Measurements from ENCODE around the gene A2M. TPM values are rescaled to one million over a fixed set of nuclear protein-coding genes. Genes with fewer than 3 reads are reported as not detected.

A2M gene
- total RNA-seq, 1 experiment from 2014 or later, result 1.9 TPM

DNA sequence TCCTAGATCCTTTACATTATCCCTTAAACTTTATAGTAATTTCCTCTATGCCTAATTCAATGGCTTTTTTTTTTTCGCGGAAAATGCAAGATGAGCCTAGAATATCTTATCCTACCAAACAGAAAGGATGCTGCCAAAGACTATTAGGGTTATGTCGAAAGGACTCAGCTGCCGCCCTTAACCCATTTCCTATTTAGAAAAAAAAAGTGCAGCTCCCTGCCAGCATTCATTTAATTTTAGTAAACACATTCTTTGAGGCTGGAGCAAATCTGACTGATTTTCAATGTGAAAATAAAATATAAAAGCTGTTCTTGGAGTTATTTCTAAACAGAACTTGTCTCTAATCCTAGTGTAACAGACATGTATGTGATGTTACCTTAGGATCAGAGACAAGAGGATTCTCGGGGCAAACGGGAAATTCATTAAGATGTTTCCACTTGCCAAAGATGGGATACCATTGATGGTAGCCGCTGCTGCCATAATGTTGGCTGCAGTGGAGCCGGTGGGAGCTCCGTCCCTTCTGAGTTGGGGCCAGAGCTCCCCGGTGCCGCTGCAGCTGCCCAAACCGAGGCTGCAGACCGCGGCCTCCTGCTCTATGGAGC is 8.2 kb upstream of the A2M start (continued):
- TF ChIP-seq, protein P1, sequence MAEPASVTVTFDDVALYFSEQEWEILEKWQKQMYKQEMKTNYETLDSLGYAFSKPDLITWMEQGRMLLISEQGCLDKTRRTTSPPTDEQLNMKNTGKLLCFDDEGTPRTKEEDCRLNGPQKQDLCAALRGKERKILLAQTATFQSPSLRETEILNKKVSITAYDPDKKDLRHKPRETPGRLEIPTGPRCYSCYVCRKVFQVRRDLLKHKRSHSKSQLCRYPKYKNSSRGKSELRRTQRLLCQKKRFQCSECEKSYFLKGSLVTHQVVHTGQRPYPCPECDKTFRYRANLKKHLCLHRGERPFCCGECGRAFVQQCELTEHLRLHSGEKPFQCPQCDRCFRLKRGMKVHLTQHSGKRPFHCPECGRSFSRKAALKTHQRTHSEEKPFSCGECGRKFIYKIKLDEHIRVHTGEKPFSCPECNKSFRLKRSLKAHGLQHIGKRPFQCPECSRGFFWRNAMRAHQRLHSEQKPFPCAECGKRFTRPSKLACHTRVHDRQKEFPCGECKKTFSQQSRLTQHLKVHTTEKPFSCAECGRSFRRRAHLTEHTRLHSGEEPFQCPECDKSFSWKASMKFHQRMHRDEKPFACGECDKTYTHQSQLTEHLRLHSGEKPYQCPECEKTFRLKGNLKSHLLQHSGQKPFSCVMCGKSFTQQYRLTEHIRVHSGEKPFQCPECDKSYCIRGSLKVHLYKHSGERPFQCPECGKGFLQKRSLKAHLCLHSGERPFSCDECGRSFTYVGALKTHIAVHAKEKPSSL (CRISPR knock-in tag; conservative IDR thresholded peaks at IDR 0.05), result no peak
- TF ChIP-seq, protein P2, sequence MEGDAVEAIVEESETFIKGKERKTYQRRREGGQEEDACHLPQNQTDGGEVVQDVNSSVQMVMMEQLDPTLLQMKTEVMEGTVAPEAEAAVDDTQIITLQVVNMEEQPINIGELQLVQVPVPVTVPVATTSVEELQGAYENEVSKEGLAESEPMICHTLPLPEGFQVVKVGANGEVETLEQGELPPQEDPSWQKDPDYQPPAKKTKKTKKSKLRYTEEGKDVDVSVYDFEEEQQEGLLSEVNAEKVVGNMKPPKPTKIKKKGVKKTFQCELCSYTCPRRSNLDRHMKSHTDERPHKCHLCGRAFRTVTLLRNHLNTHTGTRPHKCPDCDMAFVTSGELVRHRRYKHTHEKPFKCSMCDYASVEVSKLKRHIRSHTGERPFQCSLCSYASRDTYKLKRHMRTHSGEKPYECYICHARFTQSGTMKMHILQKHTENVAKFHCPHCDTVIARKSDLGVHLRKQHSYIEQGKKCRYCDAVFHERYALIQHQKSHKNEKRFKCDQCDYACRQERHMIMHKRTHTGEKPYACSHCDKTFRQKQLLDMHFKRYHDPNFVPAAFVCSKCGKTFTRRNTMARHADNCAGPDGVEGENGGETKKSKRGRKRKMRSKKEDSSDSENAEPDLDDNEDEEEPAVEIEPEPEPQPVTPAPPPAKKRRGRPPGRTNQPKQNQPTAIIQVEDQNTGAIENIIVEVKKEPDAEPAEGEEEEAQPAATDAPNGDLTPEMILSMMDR (IDR thresholded peaks at IDR 0.05), result no peak
- TF ChIP-seq, protein P3, sequence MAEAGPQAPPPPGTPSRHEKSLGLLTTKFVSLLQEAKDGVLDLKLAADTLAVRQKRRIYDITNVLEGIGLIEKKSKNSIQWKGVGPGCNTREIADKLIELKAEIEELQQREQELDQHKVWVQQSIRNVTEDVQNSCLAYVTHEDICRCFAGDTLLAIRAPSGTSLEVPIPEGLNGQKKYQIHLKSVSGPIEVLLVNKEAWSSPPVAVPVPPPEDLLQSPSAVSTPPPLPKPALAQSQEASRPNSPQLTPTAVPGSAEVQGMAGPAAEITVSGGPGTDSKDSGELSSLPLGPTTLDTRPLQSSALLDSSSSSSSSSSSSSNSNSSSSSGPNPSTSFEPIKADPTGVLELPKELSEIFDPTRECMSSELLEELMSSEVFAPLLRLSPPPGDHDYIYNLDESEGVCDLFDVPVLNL (CRISPR knock-in tag; IDR thresholded peaks at IDR 0.05; ENCODE audit: borderline replicate concordance, low read depth), result no peak
- TF ChIP-seq OVOL2 (CRISPR knock-in tag; IDR thresholded peaks at IDR 0.05; ENCODE audit: borderline replicate concordance) (no peak), CBFB (CRISPR knock-in tag; IDR thresholded peaks at IDR 0.05; ENCODE audit: low read depth) (no peak), IRF2 (CRISPR knock-in tag; IDR thresholded peaks at IDR 0.05; ENCODE audit: borderline replicate concordance, low read depth) (no peak)
- TF ChIP-seq, protein P4, sequence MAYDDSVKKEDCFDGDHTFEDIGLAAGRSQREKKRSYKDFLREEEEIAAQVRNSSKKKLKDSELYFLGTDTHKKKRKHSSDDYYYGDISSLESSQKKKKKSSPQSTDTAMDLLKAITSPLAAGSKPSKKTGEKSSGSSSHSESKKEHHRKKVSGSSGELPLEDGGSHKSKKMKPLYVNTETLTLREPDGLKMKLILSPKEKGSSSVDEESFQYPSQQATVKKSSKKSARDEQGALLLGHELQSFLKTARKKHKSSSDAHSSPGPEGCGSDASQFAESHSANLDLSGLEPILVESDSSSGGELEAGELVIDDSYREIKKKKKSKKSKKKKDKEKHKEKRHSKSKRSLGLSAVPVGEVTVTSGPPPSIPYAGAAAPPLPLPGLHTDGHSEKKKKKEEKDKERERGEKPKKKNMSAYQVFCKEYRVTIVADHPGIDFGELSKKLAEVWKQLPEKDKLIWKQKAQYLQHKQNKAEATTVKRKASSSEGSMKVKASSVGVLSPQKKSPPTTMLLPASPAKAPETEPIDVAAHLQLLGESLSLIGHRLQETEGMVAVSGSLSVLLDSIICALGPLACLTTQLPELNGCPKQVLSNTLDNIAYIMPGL (CRISPR knock-in tag; IDR thresholded peaks at IDR 0.05), result no peak
- TF ChIP-seq, protein P5, sequence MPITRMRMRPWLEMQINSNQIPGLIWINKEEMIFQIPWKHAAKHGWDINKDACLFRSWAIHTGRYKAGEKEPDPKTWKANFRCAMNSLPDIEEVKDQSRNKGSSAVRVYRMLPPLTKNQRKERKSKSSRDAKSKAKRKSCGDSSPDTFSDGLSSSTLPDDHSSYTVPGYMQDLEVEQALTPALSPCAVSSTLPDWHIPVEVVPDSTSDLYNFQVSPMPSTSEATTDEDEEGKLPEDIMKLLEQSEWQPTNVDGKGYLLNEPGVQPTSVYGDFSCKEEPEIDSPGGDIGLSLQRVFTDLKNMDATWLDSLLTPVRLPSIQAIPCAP (CRISPR knock-in tag; IDR thresholded peaks at IDR 0.05), result no peak
- TF ChIP-seq, protein P6, sequence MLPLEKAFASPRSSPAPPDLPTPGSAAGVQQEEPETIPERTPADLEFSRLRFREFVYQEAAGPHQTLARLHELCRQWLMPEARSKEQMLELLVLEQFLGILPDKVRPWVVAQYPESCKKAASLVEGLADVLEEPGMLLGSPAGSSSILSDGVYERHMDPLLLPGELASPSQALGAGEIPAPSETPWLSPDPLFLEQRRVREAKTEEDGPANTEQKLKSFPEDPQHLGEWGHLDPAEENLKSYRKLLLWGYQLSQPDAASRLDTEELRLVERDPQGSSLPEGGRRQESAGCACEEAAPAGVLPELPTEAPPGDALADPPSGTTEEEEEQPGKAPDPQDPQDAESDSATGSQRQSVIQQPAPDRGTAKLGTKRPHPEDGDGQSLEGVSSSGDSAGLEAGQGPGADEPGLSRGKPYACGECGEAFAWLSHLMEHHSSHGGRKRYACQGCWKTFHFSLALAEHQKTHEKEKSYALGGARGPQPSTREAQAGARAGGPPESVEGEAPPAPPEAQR (CRISPR knock-in tag; IDR thresholded peaks at IDR 0.05), result no peak

DNA sequence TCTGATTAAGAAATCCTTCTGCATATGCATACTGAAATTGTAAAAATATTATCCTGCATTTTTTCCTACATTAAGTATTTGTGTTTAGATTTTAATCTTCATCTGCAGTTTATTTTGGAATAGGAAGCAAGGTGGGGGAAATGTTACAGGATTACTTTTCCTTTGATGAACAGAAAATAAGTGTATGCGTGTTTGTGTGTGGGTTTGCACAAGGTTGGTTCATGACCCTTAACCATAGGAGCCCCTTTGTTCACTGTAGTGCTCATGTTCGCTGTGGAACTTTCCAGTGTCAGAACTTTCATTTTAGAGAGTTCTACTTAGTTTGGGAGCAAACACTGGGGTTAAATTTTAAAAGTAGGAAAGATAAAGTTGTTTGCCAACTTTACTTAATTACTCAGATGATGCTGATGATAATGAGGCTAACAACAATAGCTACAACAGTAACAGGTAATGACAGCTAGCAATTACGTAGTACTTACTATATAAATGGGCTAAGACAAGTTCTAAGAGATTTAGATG is 6.4 kb upstream of the A2M start:
- H3K4me3 Mint-ChIP-seq, result no peak overlapping the region
- CTCF ChIA-PET, result no interaction called here
- DNase-seq (ENCODE audit: low spot score) (no peak), ATAC-seq (no peak)
- no peaks in the 10 kb centered on the region for H3K36me3 Mint-ChIP-seq
- POLR2A ChIA-PET, result no interaction called here
- H3K4me1 Mint-ChIP-seq, result peaks cover 3% of the 10 kb centered on the region
- no peak overlapping the region for H3K27ac Mint-ChIP-seq
- H3K27me3 Mint-ChIP-seq (ENCODE audit: low read depth), result no peaks in the 10 kb centered on the region
- H3K9me3 Mint-ChIP-seq, result no peaks in the 10 kb centered on the region
- TF ChIP-seq, protein P7, sequence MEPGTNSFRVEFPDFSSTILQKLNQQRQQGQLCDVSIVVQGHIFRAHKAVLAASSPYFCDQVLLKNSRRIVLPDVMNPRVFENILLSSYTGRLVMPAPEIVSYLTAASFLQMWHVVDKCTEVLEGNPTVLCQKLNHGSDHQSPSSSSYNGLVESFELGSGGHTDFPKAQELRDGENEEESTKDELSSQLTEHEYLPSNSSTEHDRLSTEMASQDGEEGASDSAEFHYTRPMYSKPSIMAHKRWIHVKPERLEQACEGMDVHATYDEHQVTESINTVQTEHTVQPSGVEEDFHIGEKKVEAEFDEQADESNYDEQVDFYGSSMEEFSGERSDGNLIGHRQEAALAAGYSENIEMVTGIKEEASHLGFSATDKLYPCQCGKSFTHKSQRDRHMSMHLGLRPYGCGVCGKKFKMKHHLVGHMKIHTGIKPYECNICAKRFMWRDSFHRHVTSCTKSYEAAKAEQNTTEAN (CRISPR knock-in tag; IDR thresholded peaks at IDR 0.05), result no peak
- TF ChIP-seq ZNF232 (CRISPR knock-in tag; IDR thresholded peaks at IDR 0.05), result no peak
- TF ChIP-seq, protein P2 (IDR thresholded peaks at IDR 0.05), result no peak
- TF ChIP-seq, protein P8, sequence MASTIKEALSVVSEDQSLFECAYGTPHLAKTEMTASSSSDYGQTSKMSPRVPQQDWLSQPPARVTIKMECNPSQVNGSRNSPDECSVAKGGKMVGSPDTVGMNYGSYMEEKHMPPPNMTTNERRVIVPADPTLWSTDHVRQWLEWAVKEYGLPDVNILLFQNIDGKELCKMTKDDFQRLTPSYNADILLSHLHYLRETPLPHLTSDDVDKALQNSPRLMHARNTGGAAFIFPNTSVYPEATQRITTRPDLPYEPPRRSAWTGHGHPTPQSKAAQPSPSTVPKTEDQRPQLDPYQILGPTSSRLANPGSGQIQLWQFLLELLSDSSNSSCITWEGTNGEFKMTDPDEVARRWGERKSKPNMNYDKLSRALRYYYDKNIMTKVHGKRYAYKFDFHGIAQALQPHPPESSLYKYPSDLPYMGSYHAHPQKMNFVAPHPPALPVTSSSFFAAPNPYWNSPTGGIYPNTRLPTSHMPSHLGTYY (CRISPR knock-in tag; IDR thresholded peaks at IDR 0.05), result no peak
- TF ChIP-seq PRRX2 (CRISPR knock-in tag; IDR thresholded peaks at IDR 0.05), result no peak
- TF ChIP-seq, protein P9, sequence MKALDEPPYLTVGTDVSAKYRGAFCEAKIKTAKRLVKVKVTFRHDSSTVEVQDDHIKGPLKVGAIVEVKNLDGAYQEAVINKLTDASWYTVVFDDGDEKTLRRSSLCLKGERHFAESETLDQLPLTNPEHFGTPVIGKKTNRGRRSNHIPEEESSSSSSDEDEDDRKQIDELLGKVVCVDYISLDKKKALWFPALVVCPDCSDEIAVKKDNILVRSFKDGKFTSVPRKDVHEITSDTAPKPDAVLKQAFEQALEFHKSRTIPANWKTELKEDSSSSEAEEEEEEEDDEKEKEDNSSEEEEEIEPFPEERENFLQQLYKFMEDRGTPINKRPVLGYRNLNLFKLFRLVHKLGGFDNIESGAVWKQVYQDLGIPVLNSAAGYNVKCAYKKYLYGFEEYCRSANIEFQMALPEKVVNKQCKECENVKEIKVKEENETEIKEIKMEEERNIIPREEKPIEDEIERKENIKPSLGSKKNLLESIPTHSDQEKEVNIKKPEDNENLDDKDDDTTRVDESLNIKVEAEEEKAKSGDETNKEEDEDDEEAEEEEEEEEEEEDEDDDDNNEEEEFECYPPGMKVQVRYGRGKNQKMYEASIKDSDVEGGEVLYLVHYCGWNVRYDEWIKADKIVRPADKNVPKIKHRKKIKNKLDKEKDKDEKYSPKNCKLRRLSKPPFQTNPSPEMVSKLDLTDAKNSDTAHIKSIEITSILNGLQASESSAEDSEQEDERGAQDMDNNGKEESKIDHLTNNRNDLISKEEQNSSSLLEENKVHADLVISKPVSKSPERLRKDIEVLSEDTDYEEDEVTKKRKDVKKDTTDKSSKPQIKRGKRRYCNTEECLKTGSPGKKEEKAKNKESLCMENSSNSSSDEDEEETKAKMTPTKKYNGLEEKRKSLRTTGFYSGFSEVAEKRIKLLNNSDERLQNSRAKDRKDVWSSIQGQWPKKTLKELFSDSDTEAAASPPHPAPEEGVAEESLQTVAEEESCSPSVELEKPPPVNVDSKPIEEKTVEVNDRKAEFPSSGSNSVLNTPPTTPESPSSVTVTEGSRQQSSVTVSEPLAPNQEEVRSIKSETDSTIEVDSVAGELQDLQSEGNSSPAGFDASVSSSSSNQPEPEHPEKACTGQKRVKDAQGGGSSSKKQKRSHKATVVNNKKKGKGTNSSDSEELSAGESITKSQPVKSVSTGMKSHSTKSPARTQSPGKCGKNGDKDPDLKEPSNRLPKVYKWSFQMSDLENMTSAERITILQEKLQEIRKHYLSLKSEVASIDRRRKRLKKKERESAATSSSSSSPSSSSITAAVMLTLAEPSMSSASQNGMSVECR (CRISPR knock-in tag; IDR thresholded peaks at IDR 0.05; ENCODE audit: borderline replicate concordance), result no peak

All from WTC11 (cell line).